Cardiac fibroblast (primary cell): ENCODE measurements around the gene TNIK.
"Not testable (repeated sequence)": the region's sequence is repeated elsewhere in the genome, so short reads cannot be mapped to it uniquely, and the experiment has no call there.

ENCODE experiments used
- DNase-seq, 2 donors: peaks; one replicate each; pipeline versions ENCODE4 v3.0.0 to v3.0.0-alpha.2; 2010; ENCODE audit warnings: low read depth in 2 of 2
- H3K4me3 ChIP-seq, 2 donors: replicated peaks in 1 of 2; 1 replicate in 1 of 2; 2 replicates in 1 of 2; pipeline ENCODE4 v1.5.1; 2011; ENCODE audit warnings: low read depth in 2 of 2, low read length in 2 of 2, mild to moderate bottlenecking in 2 of 2, moderate library complexity in 1 of 2
- CTCF ChIP-seq: IDR thresholded peaks from one replicate; pipeline ENCODE4 v1.5.1; 2011; ENCODE audit warnings: low read depth, mild to moderate bottlenecking, low read length, inconsistent platforms

Gene TNIK

GRCh38 chr3:171313702-171314101 is 146.5 kb downstream of the TNIK start:
- no peak for TF ChIP-seq CTCF
- no peak overlapping the region for H3K4me3 ChIP-seq
- DNase-seq, result no peak

GRCh38 chr3:171312741-171313140 is 147.5 kb downstream of the TNIK start:
- DNase-seq, result no peak
- no peak for TF ChIP-seq CTCF
- H3K4me3 ChIP-seq, result no peak overlapping the region

- DNase-seq, result peak in 1 of 2 donors; percentile 22
These were observed 148.4 kb downstream of the TNIK start for GRCh38 chr3:171311784-171312183.

GRCh38 chr3:171309906-171310359 is 150.3 kb downstream of the TNIK start:
- peak; percentile 72 to 79 for DNase-seq
- no peak for TF ChIP-seq CTCF
- H3K4me3 ChIP-seq, result no peak overlapping the region

More at GRCh38 chr3:171311784-171312183, 148.4 kb downstream of the TNIK start:
- no peak overlapping the region for H3K4me3 ChIP-seq
- TF ChIP-seq CTCF, result no peak

DNA sequence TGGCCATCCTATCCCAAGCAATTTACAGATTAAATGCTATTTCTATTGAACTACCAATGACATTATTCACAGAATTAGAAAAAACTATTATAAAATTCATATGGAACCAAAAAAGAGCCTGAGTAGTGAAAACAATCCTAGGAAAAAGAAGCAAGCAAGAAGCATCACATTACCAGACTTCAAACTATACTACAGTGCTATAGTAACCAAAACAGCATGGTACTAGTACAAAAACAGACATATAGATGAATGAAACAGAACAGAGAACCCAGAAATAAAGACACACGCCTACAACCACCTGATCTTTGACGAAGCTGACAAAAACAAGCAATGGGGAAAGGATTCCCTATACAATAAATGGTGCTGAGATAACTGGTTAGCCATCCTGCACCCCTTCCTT is 152.2 kb downstream of the TNIK start:
- no peak for DNase-seq
- no peak for TF ChIP-seq CTCF
- no peak overlapping the region for H3K4me3 ChIP-seq

DNA sequence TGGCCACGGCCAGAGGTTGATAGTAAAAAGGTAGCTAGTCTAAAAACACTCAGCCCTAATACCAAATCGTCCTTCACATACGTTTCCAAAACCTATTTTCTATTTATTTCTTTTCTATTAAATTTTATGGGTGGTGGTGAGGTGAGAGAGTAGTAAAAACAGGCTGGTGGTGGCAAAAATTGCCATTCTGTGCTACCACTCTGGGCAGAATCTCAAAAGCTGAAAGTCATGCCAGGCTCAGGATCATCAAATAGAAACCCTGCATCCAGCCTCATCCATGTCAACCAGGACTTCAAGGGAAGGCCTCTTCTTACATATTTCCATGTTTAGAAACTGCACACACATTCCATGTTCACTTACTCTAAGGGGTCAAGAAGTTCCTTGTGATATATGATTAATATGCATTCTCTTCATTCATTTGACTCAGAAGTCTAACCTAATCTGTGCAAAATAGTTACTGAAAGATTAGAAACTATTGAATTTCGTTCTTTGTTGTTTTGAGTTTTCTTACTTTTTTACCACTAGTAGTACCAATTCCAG is 153.1 kb downstream of the TNIK start:
- no peak overlapping the region for H3K4me3 ChIP-seq
- peak in 1 of 2 donors; percentile 22 for DNase-seq
- no peak for TF ChIP-seq CTCF

DNA sequence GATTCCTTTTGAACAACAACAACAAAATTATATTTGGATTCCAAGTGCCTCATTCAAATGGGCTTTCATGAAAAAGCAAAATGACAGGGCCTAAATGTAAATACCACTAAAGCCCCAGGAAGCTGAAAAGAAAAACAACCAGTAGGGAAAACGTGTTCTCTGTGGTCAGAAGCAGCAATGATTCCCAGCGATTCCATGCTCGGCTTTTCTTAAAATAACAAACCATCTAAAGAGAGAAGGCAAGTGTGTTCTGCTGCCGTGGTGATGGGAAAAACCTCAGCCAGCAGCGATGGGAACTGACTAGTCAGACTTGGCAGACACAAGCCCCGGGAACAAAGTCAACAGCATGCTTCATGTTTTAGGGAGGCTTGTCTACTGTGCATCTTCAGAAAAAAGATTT is 153.6 kb downstream of the TNIK start:
- peak overlapping the region in 1 of 2 donors; percentile 6 for H3K4me3 ChIP-seq
- TF ChIP-seq CTCF, result no peak
- peak; percentile 95 to 96 for DNase-seq

GRCh38 chr3:171305823-171306222 is 154.4 kb downstream of the TNIK start:
- DNase-seq, H3K4me3 ChIP-seq: not testable (repeated sequence)

- not testable (repeated sequence) for DNase-seq, H3K4me3 ChIP-seq
These were observed 155.7 kb downstream of the TNIK start for GRCh38 chr3:171304498-171304897.

- H3K4me3 ChIP-seq, DNase-seq: not testable (repeated sequence)
These were observed 156.2 kb downstream of the TNIK start for GRCh38 chr3:171304017-171304416.
